GM19099 (cell line): ENCODE results near the gene HGFAC.

Experiments
- POLR2A ChIP-seq: IDR thresholded peaks from 3 replicates; pipeline ENCODE4 v1.6.1; 2011; ENCODE audit warnings: low read depth; ENCODE audit not compliant: insufficient read length; ENCODE audit errors: extremely low read depth

HGFAC gene

GRCh38 chr4:3439391-3439790 lies 2.4 kb upstream of the HGFAC start:
- no peak for TF ChIP-seq POLR2A

- TF ChIP-seq POLR2A: no peak
These were observed 1.8 kb upstream of the HGFAC start for GRCh38 chr4:3440011-3440410.

GRCh38 chr4:3440979-3441500 lies 728 bp upstream of the HGFAC start:
- TF ChIP-seq POLR2A: no peak

- no peak for TF ChIP-seq POLR2A
These were observed 741 bp downstream of the HGFAC start for GRCh38 chr4:3442460-3442958.

GRCh38 chr4:3442959-3443749 lies 1.4 kb downstream of the HGFAC start:
- no peak for TF ChIP-seq POLR2A

- TF ChIP-seq POLR2A: no peak
These were observed 2.1 kb downstream of the HGFAC start for GRCh38 chr4:3443750-3444309.

GRCh38 chr4:3444351-3445110 lies 2.8 kb downstream of the HGFAC start:
- no peak for TF ChIP-seq POLR2A

- TF ChIP-seq POLR2A: no peak
These were observed 3.5 kb downstream of the HGFAC start for GRCh38 chr4:3445111-3445820.

- no peak for TF ChIP-seq POLR2A
These were observed 4.2 kb downstream of the HGFAC start for GRCh38 chr4:3445829-3446545.

- no peak for TF ChIP-seq POLR2A
These were observed 5.0 kb downstream of the HGFAC start for GRCh38 chr4:3446631-3447320.

GRCh38 chr4:3447431-3448395 lies 5.9 kb downstream of the HGFAC start:
- TF ChIP-seq POLR2A: no peak

- TF ChIP-seq POLR2A: no peak
These were observed 7.3 kb downstream of the HGFAC start for GRCh38 chr4:3449047-3449573.

- no peak for TF ChIP-seq POLR2A
These were observed 8.1 kb downstream of the HGFAC start for GRCh38 chr4:3449574-3450534.
